ENCODE data around the gene ADAM23.

The ADAM23 gene

DNA sequence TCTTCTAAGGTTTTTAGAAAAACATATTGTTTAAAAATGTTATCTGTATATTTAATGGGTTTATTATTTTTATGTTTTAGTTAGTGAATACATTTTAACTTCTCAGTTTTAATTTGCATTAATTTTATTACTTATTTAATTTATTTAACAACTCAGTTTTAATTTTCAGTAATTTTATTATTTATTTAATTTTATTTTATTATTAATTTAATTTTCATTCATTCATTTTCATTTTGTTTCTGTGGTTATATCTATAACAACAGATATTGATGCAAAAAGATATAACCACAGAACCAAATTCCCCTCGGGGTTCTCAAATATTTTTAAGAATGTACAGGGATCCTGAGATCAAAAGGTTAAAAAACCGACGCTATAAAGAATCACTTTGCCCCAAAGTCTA lies 221.9 kb downstream of the ADAM23 start:
- no peak for DNase-seq
